Upper lobe of right lung (tissue), 1 donor: ENCODE results near the gene TAF4B. TPM values are rescaled to one million over a fixed set of nuclear protein-coding genes. Genes with fewer than 3 reads are reported as not detected.

Experiments
- total RNA-seq: library from RNA; stranded (reverse); fragmentation: NEBNext Ultra II Directional; extraction: Animal tissue kit (Norgen Biotek cat#: 25700); gene quantifications from one replicate; pipeline ENCODE4 v1.2.1, GENCODE V29; 2021
- donor health status: DM: no; HTN: yes; CAD: no; lungs with severe emphysema.

The TAF4B gene
- total RNA-seq, 1 donor from 2014 or later: 3.3 TPM

Other genes with a start within 250 kb of the TAF4B start
- gene SS18, start 135.8 kb upstream of the TAF4B start, total RNA-seq: 60.0 TPM
- gene PSMA8, start 92.6 kb upstream of the TAF4B start, total RNA-seq: not detected